H1 (cell line): ENCODE data around the gene GOLGA2. TPM values are rescaled to one million over a fixed set of nuclear protein-coding genes. Genes with fewer than 3 reads are reported as not detected.

Experiments
- EGR1 ChIP-seq: IDR thresholded peaks from 2 replicates; pipeline ENCODE4 v1.6.1; 2011; ENCODE audit warnings: low read depth, low read length, borderline replicate concordance
- polyA plus RNA-seq, 7 experiments: library from polyadenylated mRNA; depleted of rRNA in 3 of 7; stranded (reverse) in 5 of 7; unstranded in 2 of 7; fragments of >200 nt in 5 of 7; fragments of 200-250 nt in 2 of 7; gene quantifications; 1 replicate in 5 of 7; 2 replicates in 1 of 7; 4 replicates in 1 of 7; pipeline versions ENCODE4 v1.2.1 to v1.2.3, GENCODE V29; 2011 to 2013; ENCODE audit warnings: missing spikeins in 2 of 7, mixed read lengths in 2 of 7
- total RNA-seq: library from RNA; stranded (reverse); fragmentation: NEBNext Ultra II Directional; extraction: Animal tissue kit (Norgen Biotek cat#: 25700); gene quantifications from 2 replicates; pipeline ENCODE4 v1.2.1, GENCODE V29; 2021
- TF ChIP-seq, protein P1 (sequence below): IDR thresholded peaks from 2 replicates; pipeline ENCODE4 v1.6.1; 2012; ENCODE audit warnings: low read length, inconsistent platforms

GOLGA2 gene
- total and polyA plus RNA-seq, 2 of the 8 experiments (the other 6 are each of a cell fraction or from before 2014, with no cell fraction given): 13.1 to 43.6 TPM

- TF ChIP-seq, protein P1, sequence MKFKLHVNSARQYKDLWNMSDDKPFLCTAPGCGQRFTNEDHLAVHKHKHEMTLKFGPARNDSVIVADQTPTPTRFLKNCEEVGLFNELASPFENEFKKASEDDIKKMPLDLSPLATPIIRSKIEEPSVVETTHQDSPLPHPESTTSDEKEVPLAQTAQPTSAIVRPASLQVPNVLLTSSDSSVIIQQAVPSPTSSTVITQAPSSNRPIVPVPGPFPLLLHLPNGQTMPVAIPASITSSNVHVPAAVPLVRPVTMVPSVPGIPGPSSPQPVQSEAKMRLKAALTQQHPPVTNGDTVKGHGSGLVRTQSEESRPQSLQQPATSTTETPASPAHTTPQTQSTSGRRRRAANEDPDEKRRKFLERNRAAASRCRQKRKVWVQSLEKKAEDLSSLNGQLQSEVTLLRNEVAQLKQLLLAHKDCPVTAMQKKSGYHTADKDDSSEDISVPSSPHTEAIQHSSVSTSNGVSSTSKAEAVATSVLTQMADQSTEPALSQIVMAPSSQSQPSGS: no peak
- TF ChIP-seq EGR1: no peak
Measured at GRCh38 chr9:128288273-128289004, 12.6 kb upstream of the GOLGA2 start (continued).
